Measurements from ENCODE around the gene PBX2.

PBX2 gene

DNA sequence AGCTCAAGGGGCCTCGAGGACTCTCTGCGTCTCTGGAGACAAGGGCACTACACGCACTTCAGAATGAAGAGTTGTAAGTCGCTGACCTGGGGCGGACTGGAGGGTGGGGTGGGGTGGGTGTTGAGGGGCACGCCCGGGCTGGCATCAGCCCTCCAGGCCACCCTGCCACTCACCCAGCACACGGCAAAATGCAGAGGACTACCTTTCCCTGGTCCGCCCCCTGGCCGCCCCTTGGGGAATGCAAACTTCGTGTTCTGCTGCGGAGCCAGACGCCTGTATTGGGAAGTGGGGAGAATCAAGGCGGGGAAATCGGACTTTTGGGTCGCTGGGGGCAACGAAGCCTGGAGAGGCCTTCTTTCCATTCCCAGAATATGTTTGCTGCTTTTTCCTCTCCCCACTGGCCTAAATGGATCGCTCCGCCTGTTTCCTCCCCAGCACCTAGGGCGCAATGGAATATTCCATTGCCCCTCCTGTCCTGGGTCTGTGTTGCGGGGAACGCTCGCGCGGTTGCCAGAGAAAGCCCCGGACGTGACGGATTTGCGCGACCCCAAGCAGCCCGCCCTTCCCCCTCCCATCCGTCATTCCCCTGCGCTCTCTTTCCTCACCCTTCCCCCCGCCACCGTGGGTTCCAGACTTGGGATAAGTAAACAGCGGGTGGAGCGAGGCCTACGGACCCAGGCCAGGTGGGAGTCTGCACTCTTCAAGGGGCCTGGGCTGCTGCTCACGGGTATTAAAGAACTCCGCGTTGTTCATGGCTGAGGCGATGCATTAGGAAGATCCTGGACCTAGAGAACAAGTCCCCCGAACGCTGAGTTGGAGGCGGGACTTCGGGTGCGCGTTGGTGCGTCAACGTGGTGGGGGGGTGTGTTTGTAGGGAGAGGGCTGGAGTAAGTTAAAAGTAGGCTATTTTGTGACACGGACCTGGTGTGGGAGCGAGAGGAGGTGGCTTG, 36.2 kb downstream of the PBX2 start, which contains the start of gene PPT2:
TSS of gene PPT2 (plus strand) at position 578 of the 950 bp plus-strand sequence. CDS start 454 bp downstream, outside the sequence.
- DNase-seq (ENCODE audit: low spot score in 2 of 2) = peak; percentile 52 to 65
- Mint-ChIP-seq H3K9me3 (no peaks in the 10 kb centered on the region), H3K4me1 (peaks cover 56% of the 10 kb centered on the region), H3K36me3 (ENCODE audit: insufficient read depth) (peaks cover 13% of the 10 kb centered on the region), H3K27me3 (peaks cover 27% of the 10 kb centered on the region), H3K4me3 (peak within 1 kb of the TSS; percentile 87), H3K27ac (ENCODE audit: low read depth) (peak within 1 kb of the TSS; percentile 83)
- peak; percentile 79 for ATAC-seq (replicated peaks; ENCODE audit: extremely low read depth, poor library complexity, severe bottlenecking)

DNA sequence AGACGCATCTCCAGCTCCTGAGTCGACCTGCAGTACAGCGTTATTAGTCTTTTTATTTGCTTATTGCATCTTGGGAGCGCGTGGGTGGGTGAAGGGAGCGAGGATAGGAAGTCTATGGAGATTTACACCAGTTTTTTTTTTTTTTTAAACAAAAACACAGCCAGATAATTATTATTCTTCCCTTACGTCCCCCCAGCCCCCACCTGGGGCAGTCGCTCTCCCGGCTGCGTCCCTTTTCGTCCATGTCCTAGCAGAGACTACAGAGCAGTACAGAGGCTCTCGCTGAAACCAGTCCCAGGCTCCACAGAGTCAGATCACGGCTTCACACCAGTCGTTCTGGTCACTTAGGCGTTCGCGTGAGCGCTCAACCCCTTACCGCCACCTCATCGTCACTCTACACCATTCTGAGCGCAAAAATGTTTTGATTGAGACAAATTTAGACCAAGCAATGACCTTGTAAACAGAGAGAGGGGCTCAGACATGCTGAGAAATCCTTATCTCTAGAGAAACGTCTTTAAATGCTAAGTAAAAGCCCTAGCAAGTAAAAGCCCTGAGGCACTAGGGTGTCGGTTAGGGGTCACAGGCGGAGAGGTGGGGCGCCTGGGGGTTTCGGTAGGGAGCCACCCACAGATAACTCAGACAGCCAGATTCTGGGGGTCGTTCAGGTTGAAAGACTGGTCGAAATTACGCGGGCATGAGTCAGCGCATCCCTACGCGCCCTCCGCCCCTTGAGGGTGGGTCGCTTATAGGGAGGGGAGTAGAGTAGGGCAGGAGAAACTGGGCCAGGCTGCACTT, 37.0 kb downstream of the PBX2 start:
- Mint-ChIP-seq H3K27ac (ENCODE audit: low read depth) (peak overlapping the region; percentile 83), H3K36me3 (ENCODE audit: insufficient read depth) (peaks cover 14% of the 10 kb centered on the region), H3K4me1 (peaks cover 60% of the 10 kb centered on the region), H3K9me3 (no peaks in the 10 kb centered on the region), H3K4me3 (peak overlapping the region; percentile 87), H3K27me3 (peaks cover 36% of the 10 kb centered on the region)
- DNase-seq (ENCODE audit: low spot score in 2 of 2) (no peak), ATAC-seq (replicated peaks; ENCODE audit: extremely low read depth, poor library complexity, severe bottlenecking) (no peak)

DNA sequence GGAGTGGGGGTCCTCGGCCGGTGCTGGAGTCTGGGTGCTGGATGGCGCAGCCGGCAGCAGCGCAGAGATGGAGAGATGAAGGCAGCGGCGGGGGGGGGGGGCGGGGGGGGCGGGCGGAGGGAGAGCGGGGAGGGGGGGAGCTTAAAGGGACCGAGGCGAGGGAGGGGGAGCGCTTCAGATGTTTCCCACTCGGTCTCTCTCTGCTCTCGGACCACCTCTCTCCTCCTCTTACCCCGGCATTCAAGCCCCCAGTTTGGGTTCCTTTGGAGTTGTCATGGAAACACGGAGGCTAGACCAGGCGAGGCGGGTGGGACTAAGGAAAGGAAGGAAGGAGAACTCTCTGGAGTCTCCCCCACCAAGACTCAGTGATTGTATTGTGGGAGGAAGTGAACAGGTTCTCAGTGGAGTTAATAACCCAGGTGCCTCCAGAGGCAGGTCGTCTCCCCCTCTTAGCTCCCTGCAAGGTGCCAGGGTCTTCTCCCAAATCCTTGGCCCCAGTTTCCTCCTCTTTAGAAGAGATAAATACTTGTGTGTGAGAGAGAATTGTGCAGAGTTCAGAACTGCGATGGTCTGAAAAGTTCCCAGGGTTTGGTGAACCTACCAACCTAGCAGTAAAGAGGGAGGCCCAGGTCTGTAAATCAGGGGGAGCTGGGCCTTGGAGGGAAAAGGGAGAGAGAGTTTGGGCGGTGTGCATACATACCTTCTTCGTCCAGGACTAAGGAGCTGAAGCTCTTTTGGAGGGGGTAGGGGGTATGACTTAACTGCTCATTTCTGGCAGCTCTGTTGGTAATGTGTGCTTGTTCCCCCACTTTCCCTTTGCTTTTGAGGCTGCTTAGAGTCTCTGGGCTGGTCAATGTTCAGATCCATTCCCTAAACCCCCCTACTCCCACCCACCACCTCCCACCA, 37.9 kb downstream of the PBX2 start, which contains the start of gene PRRT1:
TSS of gene PRRT1 (minus strand) at position 77 of the 906 bp plus-strand sequence. CDS start 112 bp downstream, outside the sequence.
- Mint-ChIP-seq H3K36me3 (ENCODE audit: insufficient read depth) (peaks cover 12% of the 10 kb centered on the region), H3K9me3 (no peaks in the 10 kb centered on the region), H3K27ac (ENCODE audit: low read depth) (peak within 1 kb of the TSS; percentile 83), H3K27me3 (peaks cover 42% of the 10 kb centered on the region), H3K4me1 (peaks cover 68% of the 10 kb centered on the region), H3K4me3 (peak within 1 kb of the TSS; percentile 87)
- ATAC-seq (replicated peaks; ENCODE audit: extremely low read depth, poor library complexity, severe bottlenecking) = no peak
- no peak for DNase-seq (ENCODE audit: low spot score in 2 of 2)

- ATAC-seq (replicated peaks; ENCODE audit: extremely low read depth, poor library complexity, severe bottlenecking) (no peak), DNase-seq (ENCODE audit: low spot score in 2 of 2) (no peak)
- peaks cover 50% of the 10 kb centered on the region for H3K27me3 Mint-ChIP-seq
- H3K4me3 Mint-ChIP-seq = peak overlapping the region; percentile 5
- H3K9me3 Mint-ChIP-seq = no peaks in the 10 kb centered on the region
- H3K36me3 Mint-ChIP-seq (ENCODE audit: insufficient read depth) = peaks cover 12% of the 10 kb centered on the region
- peaks cover 68% of the 10 kb centered on the region for H3K4me1 Mint-ChIP-seq
- no peak overlapping the region for H3K27ac Mint-ChIP-seq (ENCODE audit: low read depth)
Observed at GRCh38 chr6:32151181-32151862, 38.7 kb downstream of the PBX2 start.

DNA sequence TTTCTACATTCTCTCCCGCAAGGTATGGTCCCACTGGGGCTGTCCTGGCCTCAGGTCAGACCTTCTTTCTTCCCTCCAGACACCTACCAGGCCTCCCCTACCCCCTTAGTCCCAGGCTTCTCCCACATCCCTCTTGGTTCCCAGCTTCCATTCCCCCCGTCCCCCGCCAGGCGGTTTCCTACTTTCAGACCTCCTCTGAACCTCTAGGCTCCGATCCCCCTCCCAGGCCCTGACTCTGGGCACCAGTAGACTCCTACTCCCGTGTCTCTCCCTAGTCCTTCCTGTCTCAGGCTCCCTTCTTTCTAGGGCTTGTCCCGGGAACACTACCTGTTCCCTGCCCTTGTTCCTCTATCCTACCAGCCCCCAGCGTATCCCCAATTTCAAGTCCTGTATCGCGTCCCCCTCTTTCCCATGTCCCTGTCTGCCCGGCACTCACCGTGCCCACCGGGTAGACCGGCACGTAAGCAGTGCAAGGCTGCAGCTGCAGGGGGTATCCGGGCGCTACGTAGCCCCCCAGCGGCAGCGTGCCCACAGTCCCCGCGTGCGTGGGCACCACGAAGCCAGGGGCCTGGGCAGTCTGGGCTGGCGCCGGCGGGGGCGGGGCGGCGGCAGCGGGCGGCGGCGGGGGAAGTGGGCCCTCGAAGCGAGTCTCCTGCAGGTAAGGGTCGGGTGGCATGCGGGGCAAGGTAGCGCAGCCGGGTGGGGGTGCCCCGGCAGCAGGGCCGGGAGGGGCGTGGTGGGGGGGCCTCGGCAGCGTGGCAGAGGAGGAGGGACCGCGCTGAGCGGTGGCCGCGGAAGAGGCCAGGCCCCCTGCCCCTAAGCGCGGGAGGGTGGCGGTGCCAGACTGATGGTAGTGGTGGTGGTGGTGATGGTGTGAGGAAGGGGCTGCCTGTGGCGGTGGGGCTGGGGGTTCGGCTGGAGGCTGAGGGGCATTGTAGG, 39.8 kb downstream of the PBX2 start:
- Mint-ChIP-seq H3K4me1 (peaks cover 62% of the 10 kb centered on the region), H3K9me3 (no peaks in the 10 kb centered on the region), H3K27ac (ENCODE audit: low read depth) (no peak overlapping the region), H3K27me3 (peaks cover 58% of the 10 kb centered on the region), H3K36me3 (ENCODE audit: insufficient read depth) (peaks cover 12% of the 10 kb centered on the region), H3K4me3 (no peak overlapping the region)
- DNase-seq (ENCODE audit: low spot score in 2 of 2) = no peak
- ATAC-seq (replicated peaks; ENCODE audit: extremely low read depth, poor library complexity, severe bottlenecking) = no peak

DNA sequence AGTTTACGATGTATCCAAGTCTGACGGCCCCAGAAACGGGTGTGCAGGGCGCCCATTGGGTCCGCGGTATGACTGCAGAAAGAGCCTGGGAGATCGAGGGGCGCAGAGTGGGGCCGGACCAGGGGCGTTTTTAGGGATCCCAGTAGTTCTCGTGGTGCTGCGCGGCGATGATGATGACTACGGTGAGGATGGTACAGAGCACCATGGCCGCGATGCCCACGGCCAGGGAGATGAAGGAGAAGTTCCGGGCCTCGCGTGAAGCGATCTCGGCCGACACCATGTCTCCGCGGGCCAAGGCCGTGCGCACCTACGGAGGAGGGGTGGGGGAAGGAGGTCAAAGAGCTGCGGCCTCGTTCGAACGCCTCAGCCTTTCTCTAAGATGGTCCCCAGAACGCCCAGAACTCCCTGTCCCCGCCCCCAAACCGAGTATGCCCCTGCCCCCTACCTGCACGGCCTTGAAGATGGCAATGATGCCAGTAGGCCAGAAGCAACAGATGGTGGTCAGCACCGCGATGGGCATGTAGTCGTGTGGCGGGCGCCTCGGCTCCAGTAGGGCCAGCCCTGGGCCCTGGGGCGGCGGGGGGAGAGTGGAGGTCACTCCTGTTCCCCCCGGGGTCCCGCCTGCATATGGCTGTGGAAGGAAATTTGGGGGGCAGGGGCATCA, 40.8 kb downstream of the PBX2 start:
- no peak for ATAC-seq (replicated peaks; ENCODE audit: extremely low read depth, poor library complexity, severe bottlenecking)
- peaks cover 58% of the 10 kb centered on the region for H3K27me3 Mint-ChIP-seq
- peak overlapping the region; percentile 82 for H3K27ac Mint-ChIP-seq (ENCODE audit: low read depth)
- peak overlapping the region; percentile 76 for H3K4me3 Mint-ChIP-seq
- peaks cover 52% of the 10 kb centered on the region for H3K4me1 Mint-ChIP-seq
- no peaks in the 10 kb centered on the region for H3K9me3 Mint-ChIP-seq
- no peak for DNase-seq (ENCODE audit: low spot score in 2 of 2)
- peaks cover 9% of the 10 kb centered on the region for H3K36me3 Mint-ChIP-seq (ENCODE audit: insufficient read depth)

DNA sequence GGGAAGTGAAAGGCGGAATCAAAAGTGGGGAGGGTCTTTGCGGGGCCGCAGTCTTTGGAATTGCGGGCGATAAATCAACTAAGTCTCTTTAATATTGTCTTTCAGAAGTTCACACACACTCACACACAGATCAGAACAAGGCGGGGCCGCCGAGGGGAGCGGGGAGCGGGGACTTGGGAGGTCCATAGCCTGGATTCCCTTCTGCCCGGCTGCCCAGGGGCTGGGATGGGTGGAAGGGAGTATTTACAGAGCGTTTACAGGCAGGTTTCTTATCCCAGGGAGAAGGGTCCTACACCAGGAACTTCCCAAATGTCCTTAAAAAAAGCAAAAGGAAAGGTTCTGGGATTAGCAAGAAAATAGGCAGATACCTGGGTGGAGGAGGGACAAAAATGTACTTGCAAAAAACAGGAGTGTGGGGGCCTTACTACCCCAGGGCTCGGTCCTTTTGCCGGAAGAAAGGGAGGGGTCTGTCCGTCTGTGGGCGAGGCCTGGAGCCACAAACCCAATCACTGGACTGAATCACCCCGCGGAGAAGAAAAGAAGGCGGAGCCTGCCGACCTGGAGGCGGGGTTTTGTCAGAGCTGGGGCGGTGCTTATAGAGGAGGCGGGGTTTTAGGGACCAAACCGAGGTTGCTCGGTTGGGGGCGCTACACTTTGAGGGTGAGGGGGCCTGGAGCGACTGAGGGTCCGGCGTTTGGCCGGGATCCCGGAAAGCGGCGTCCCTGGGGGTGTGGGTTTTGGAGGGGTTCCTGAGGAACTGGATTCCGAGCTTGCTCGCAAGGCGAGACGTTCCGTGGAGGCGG, 41.5 kb downstream of the PBX2 start:
- ATAC-seq (replicated peaks; ENCODE audit: extremely low read depth, poor library complexity, severe bottlenecking) (peak; percentile 55), DNase-seq (ENCODE audit: low spot score in 2 of 2) (peak; percentile 54 to 59)
- Mint-ChIP-seq H3K4me3 (peak overlapping the region; percentile 76), H3K27ac (ENCODE audit: low read depth) (peak overlapping the region; percentile 82), H3K9me3 (no peaks in the 10 kb centered on the region), H3K36me3 (ENCODE audit: insufficient read depth) (peaks cover 5% of the 10 kb centered on the region), H3K4me1 (peaks cover 45% of the 10 kb centered on the region), H3K27me3 (peaks cover 58% of the 10 kb centered on the region)

- no peak for DNase-seq (ENCODE audit: low spot score in 2 of 2)
- no peak overlapping the region for H3K4me3 Mint-ChIP-seq
- ATAC-seq (replicated peaks; ENCODE audit: extremely low read depth, poor library complexity, severe bottlenecking) = no peak
- peaks cover 37% of the 10 kb centered on the region for H3K4me1 Mint-ChIP-seq
- no peaks in the 10 kb centered on the region for H3K9me3 Mint-ChIP-seq
- peaks cover 58% of the 10 kb centered on the region for H3K27me3 Mint-ChIP-seq
- H3K36me3 Mint-ChIP-seq (ENCODE audit: insufficient read depth) = peaks cover 5% of the 10 kb centered on the region
- no peak overlapping the region for H3K27ac Mint-ChIP-seq (ENCODE audit: low read depth)
Observed at GRCh38 chr6:32147401-32148132, 42.4 kb downstream of the PBX2 start.

DNA sequence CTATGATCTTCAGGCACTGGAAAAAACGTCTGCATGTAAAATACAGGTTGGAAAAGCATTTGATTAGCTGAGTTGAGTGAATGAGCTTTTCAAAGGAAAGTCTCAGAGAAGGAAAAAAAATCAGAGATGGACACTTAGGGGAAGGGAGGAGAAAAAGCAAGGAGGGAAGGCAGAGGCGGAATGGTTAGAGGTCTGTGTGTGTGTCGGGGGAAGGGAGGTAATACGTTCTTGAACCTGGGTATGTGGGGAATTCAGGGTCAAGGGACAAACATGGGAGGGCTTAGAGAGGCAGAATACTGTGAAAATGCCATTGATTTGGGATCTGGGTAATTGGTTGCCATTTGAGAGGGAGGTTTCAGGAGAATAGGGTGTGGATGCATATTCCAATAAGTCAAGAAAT, 43.3 kb downstream of the PBX2 start:
- H3K36me3 Mint-ChIP-seq (ENCODE audit: insufficient read depth) = peaks cover 5% of the 10 kb centered on the region
- no peak for ATAC-seq (replicated peaks; ENCODE audit: extremely low read depth, poor library complexity, severe bottlenecking)
- no peaks in the 10 kb centered on the region for H3K9me3 Mint-ChIP-seq
- H3K4me3 Mint-ChIP-seq = no peak overlapping the region
- peaks cover 30% of the 10 kb centered on the region for H3K4me1 Mint-ChIP-seq
- DNase-seq (ENCODE audit: low spot score in 2 of 2) = no peak
- H3K27ac Mint-ChIP-seq (ENCODE audit: low read depth) = no peak overlapping the region
- peaks cover 63% of the 10 kb centered on the region for H3K27me3 Mint-ChIP-seq

Measured in central memory CD8-positive, alpha-beta T cell (primary cell).